ENCODE measurements around the gene RAB40B.
A peak's percentile ranks its signal among the peaks of the same experiment; 100 is the strongest.

Gene RAB40B

DNA sequence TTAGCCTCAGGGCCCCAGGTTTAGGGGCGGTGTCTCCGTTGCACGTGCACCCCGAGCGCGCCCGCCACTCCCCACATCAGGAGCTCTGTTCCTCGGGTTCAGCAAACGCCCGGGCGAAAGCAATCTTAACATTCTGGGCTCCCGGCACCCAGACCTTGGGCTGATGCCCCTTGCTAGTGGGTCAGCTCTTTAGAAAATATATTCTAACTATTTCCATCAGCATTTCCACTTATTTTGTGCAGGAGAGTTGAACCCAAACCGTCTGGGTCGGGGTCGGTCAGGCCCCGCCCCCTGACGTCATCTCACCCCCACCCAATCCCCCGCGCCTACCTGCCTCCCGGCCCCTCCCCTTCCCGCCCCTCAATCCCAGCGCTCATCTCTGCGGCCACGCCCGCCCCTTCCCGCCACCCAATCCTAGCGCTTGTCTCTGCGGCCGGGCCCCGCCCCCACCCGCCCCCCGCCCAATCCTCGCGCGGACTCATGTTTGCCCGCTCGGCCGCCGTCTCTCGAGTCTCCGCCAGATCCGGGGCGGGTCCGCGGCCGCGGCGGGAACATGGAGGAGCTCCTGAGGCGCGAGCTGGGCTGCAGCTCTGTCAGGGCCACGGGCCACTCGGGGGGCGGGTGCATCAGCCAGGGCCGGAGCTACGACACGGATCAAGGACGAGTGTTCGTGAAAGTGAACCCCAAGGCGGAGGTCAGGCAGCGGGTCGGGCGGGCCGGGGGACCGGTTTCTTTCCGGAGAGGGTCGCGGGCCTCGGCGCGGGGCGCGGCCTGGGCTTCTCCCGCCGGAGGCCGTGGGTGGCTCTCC is 17.9 kb upstream of the RAB40B start, which contains the start of gene FN3KRP:
FN3KRP (plus strand) TSS at position 504 of the 808 bp plus-strand sequence; CDS start at position 554, 50 bp downstream.
- DNase-seq = peak; percentile 81 to 82

DNA sequence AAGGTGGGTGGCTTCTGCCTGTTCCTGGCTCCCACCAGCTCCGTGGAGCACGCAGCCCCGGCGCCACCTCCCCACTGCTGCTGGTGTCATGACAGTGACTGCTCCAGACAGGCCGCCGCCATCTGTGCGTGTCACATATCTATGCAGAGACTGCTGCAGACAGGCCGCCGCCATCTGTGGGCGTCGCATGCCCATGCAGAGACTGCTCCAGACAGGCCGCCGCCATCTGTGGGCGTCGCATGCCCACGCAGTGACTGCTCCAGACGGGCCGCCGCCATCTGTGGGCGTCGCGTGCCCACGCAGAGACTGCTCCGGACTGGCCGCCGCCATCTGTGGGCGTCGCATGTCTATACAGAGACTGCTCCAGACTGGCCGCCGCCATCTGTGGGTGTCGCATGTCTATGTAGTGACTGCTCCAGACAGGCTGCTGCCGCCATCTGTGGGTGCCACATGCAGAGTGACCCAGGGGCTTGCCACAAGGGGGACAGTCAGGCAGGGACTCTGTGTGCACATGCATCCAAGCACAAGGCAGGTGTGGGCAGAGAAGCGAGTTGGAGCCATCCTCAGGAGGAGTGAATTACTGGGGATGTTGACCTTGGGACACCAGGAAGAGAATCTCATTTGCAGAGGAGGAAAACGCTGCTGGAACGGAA is 14.7 kb upstream of the RAB40B start:
- no peak for DNase-seq

- no peak for DNase-seq
Observed at GRCh38 chr17:82710499-82711232, 12.2 kb upstream of the RAB40B start.

DNA sequence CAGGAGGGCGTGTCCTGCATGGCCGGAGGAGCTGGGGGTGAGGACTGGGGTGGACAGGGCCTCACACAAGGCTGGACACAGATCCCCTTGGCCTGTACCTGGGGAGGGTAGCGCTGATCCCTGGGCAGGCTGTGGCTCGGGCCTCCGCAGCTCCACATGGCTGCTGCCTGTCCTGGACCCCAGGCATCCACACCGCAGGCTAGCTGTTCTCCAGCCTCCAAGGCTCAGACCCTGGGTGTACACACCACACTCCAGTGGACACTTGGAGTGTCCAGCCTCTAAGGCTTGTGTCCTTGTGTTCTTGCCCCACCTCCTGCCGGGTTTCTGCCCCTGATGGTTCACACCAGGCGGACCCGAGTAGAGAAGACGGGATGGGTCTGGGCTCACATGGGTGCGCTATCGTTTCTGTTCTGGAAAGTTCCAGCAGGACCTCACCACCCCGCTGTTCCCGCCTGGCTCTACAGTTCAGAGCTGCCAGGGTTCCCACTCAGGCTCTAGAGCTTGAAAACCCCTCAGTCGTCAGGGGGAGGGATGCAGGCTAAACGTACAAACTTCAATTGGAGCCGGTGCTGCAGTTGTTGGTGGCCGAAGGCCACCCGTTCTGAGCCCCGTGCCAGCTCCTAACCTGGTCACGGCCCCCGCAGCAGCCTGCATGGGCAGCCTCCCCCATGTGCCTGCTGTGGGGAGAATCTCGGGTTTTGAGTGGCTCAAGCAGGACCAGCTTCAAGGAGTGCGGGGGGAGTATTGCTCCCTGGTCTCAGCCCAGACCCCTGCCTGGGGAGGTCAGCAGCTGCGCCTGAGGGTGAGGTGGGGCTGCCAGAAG is 11.4 kb upstream of the RAB40B start:
- no peak for DNase-seq

DNA sequence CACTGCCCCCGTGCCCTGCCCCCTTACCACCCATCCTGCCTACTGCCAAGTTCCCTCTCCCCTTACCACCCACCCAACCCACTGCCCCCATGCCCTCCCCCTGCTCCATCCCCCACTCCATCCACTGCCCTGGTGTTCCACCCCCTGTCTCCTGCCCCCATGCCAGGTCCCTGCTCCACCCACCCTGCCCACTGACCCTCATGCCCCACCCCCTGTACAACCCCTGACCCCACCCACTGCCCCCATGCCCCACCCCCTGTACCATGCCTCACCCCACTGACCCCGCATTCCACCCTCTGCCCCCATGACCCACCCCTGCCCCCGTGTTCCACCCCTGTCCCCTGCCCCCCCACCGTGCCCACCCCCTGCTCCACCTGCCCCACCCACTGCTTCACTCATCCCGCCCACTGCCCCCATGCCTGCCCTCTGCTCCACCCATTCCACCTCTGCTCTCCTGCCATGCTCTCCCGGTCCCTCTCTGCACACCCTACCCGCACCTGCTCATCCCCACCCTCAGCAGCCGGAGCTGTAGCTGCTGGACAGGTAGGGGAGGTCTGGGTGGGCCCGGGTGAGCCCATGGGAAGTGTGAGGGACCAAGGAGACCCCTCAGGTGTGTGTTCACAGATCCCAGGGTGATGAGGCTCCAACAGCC is 10.7 kb upstream of the RAB40B start:
- no peak for DNase-seq

- DNase-seq = no peak
Observed at GRCh38 chr17:82705756-82706155, 7.3 kb upstream of the RAB40B start.

DNA sequence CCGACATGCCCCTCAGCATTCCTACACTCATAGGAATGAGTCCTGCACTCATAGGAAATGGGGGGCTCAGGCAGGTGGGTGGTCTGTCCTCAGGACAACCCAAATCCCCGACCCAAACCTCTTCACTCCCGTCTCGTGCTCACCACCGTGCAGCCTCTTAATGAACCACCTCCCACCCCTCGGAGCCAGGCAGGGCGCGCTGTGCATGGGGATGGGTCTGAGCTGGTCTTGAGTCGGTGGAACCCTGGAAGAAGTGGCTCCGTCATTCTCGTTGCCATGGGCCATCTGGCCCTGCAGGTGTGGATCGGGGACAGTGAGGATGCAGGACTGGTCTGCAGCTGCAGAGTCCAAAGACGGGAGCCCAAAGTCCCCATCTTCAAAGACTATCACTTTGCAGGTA is 6.4 kb upstream of the RAB40B start:
- DNase-seq = no peak

GRCh38 chr17:82703935-82704865 is 5.7 kb upstream of the RAB40B start:
- DNase-seq = no peak

GRCh38 chr17:82703036-82703745 is 4.7 kb upstream of the RAB40B start:
- no peak for DNase-seq

- no peak for DNase-seq
Observed at GRCh38 chr17:82702231-82702927, 3.9 kb upstream of the RAB40B start.

- DNase-seq = no peak
Observed at GRCh38 chr17:82699551-82699950, 1.1 kb upstream of the RAB40B start.

DNA sequence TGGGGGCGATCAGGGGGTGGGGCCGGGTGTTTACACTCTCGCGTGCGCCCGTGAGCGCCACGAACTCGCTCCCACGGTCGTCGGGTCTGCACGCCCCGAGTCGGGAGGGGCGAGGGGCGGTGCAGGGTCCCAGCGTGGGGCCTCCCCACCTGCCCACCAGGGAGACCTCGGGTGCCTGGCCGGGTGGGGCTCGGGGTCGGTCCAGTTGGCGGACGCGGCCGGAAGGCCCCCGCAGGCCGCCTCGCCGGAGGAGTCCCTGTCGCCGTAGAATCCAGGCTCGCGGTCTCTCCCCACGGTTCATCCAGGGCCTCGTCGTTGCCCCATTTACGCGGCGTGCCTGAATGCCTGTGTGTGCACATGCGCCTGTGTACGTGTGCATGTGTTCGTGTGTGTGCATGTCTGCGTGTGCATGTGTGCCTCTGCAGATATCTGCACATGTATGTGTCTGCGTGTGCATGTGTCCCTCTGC is 510 bp upstream of the RAB40B start:
- no peak for DNase-seq

DNA sequence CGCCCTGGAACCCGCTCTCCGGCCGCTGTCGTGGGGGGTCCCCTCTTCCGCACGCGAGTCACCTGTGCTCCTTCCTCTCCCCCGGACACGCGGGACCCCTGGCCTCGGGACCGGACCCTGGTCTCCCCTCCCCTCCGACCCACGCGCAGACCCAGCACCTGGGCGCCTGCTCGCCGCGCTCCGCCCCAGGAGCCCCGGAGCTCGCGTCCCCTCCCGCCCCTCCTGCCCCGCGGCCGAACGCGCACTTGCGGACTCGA is 762 bp downstream of the RAB40B start:
- no peak for DNase-seq

DNA sequence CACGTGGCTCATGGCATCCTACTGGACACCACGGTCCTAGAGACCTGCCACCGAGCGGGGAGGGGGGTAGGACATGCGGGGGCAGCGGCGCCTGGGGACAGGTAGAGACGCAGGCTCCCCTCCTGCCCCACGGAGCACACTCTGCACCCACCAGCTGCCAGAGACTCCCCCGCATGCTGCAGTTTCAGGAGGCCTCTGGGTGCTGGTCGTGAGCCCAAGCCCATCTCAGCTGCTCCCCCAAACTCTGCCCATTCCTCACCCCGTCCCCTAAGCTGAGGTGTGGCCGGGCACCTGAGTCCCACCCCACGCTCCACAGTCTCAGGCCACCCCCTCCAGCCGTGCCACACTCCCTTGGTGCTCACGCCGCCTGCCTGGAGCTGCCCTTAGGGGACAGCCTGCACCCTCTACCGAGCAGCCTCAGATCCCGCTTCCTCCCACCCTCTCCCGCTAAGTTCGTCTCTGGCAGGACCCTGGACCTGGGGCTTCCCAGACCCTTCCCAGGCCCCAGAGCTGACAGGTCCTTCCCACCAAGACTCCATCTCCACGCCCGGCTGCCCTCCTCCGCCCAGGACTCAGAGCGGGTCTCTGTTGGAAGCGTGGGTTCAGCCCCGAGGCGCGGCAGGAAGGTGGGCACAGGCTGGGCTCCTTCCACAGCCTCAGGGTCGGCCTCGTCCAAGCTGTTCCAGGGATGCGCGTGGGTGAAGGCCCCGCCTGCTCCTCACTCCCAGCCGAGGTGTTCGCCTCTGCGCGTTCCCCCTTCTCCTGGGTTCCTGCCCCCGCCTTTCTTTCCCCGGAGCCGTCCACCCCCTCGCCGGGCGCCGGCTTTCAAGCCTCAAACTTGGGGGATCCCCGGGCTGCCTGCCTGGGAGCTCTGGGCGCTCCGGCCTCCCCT is 1.3 kb downstream of the RAB40B start:
- peak in 1 of 2 donors; percentile 16 for DNase-seq

GRCh38 chr17:82696259-82696658 is 2.2 kb downstream of the RAB40B start:
- DNase-seq = no peak

- DNase-seq = no peak
Observed at GRCh38 chr17:82694647-82695046, 3.9 kb downstream of the RAB40B start.

DNA sequence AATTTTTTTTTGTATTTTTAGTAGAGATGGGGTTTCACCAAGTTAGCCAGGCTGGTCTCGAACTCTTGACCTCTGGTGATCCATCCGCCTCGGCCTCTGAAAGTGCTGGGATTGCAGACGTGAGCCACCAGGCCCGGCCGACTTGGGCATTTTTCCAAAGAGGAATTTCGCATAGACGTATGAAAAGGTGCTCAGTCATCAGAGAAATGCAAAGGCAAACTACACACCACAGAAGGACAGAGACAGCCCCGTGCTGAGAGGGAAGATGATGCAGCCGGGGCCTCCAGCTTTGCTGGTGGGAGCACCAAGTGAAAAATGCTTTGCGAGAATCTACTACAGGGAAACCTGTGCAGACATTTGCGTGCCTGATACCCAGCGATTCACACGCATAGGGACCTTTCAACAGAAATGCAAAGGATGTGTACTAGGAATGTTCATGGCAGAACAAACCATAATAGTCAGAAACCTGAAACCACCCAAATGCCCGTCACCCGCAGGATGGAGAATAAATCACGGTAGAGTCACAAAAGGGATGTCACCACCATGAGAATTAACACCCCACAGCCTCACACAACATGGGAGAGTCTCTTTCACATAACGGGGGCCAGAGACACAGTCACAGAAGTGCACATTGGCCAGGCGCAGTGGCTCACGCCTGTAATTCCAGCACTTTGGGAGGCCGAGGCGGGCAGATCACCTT is 5.2 kb downstream of the RAB40B start:
- no peak for DNase-seq

GRCh38 chr17:82692268-82692667 is 6.2 kb downstream of the RAB40B start:
- DNase-seq = no peak
